LNCAP (cell line): ENCODE results near the gene MTFR1L.

ENCODE experiments used
- TF ChIP-seq, protein P1 (sequence below): fragments of 450-650 bp; IDR thresholded peaks from 2 replicates; pipeline ENCODE4 v1.5.1; 2017; ENCODE audit warnings: mild to moderate bottlenecking

MTFR1L gene

DNA sequence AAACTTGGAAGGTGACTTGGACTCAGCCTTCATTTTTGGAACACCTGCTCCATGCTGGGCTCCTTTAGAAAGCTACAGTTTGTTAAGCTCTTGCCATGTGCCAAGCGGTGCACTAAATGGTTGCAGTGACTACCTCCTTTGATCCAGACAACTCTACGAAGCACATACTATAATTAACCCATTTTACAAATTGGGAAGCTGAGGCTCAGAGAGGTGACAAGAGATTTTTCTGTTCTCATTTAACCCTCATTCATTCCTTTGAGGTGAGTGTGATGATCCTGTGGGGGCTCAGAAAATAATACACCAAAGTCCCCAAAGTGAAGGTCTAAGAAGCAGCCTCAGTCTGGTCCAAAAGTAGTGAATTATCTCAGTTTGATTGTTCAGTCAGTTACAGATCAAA, 57.4 kb downstream of the MTFR1L start:
- TF ChIP-seq, protein P1, sequence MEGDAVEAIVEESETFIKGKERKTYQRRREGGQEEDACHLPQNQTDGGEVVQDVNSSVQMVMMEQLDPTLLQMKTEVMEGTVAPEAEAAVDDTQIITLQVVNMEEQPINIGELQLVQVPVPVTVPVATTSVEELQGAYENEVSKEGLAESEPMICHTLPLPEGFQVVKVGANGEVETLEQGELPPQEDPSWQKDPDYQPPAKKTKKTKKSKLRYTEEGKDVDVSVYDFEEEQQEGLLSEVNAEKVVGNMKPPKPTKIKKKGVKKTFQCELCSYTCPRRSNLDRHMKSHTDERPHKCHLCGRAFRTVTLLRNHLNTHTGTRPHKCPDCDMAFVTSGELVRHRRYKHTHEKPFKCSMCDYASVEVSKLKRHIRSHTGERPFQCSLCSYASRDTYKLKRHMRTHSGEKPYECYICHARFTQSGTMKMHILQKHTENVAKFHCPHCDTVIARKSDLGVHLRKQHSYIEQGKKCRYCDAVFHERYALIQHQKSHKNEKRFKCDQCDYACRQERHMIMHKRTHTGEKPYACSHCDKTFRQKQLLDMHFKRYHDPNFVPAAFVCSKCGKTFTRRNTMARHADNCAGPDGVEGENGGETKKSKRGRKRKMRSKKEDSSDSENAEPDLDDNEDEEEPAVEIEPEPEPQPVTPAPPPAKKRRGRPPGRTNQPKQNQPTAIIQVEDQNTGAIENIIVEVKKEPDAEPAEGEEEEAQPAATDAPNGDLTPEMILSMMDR, result no peak

GRCh38 chr1:25878690-25879089, 58.9 kb downstream of the MTFR1L start:
- TF ChIP-seq, protein P1, result no peak

GRCh38 chr1:25879675-25880074, 59.9 kb downstream of the MTFR1L start:
- TF ChIP-seq, protein P1, result no peak

DNA sequence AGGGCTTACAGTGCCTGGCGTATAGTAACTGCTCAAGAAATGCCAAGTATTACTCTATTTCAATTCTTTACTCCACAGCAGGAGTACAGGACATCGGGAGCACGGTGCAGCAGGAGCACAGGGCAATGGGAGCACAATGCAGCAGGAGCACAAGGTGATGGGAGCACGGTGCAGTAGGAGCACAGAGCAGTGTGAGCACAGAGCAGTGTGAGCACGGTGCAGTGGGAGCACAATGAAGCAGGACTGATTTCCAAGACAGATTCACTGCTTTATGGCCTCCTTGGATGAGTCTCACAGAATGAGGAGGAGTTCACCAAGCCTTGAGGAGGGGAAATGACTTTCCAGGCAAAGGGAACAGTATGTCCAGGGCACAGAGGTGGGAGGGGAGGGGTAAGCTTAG, 60.8 kb downstream of the MTFR1L start:
- TF ChIP-seq, protein P1, result no peak

DNA sequence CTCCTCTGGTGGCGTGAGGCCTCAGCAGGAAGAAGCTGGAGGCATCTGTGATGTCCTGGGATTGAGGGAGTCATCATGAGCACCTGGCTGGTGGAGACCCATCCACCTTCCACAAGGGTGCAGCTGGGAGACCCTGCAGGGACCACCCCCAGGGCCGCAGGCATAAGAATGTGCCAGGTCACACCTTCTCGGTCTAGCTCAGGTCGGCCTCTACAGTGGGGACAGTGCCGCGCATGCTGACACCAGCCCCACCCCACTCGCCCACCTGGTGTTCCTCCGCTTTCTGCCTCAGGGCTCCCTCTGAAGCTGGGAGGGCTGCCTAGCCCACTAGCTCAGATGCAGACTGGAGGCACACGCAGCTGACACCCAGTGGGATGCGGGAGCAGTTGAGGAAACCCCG, 61.5 kb downstream of the MTFR1L start:
- TF ChIP-seq, protein P1, result no peak
